ENCODE results near the gene ZMYND11. TPM values are rescaled to one million over a fixed set of nuclear protein-coding genes. Genes with fewer than 3 reads are reported as not detected.
"Not testable (repeated sequence)": the region's sequence is repeated elsewhere in the genome, so short reads cannot be mapped to it uniquely, and the experiment has no call there.

Gene ZMYND11
- total and polyA plus RNA-seq, 8 donors = 20.5 to 51.4 (median 38.6) TPM

DNA sequence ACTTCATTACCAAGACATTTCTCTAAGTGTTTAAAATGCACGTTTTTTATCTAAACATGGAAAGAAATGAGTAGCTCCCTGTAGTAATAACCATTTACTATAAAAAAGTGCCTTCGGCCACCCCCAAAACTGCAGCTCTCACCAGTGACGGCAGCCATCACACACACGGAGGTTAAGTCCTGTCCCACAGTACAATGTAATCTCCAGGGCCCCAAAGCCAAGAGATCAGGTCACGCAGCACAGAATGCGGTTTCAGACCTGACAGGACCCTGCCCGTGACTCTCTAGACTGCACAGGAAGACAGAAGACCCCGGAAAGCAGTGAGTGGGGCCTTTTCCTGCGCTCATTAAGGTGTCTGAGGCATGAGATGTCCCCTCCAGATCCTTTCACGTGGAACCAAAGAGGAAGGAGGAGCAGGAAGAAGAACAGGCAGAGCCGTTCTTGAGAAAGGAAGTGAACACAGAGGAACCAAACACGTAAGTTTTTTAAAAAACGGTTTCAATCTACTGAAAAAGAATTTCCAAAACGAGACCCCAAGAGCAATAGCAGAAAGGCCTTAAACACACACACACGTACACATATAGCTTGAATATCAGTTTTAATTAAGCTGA is 125.7 kb downstream of the ZMYND11 start:
- no peaks in the 10 kb centered on the region for H3K36me3 ChIP-seq
- H3K9me3 ChIP-seq = no peaks in the 10 kb centered on the region
- no peak for TF ChIP-seq CTCF (IDR thresholded peaks at IDR 0.05)
- no peak for DNase-seq
- no peak overlapping the region for H3K4me3 ChIP-seq
- no peaks in the 10 kb centered on the region for H3K4me1 ChIP-seq
- WGBS, 2 donors = 85 to 90% methylated on average over 15 of the region's 15 CpGs
- intact Hi-C loops (cut with DNase I) = no loop called here
- H3K27ac ChIP-seq = no peak overlapping the region
- no peak for ATAC-seq
- FAIRE-seq = no peak
- H3K27me3 ChIP-seq = no peaks in the 10 kb centered on the region

GRCh38 chr10:264160-265073 is 129.2 kb downstream of the ZMYND11 start:
- FAIRE-seq; intact Hi-C loops (cut with DNase I); DNase-seq; H3K4me1 ChIP-seq; H3K27me3 ChIP-seq; H3K4me3 ChIP-seq; H3K36me3 ChIP-seq; H3K9me3 ChIP-seq; H3K27ac ChIP-seq; ATAC-seq: not testable (repeated sequence)
- 83 to 85% methylated on average over 11 of the region's 11 CpGs for WGBS, 2 donors

- H3K36me3 ChIP-seq; H3K27me3 ChIP-seq; intact Hi-C loops (cut with DNase I); ATAC-seq; H3K9me3 ChIP-seq; H3K4me3 ChIP-seq; H3K27ac ChIP-seq; DNase-seq; FAIRE-seq; H3K4me1 ChIP-seq: not testable (repeated sequence)
- 91 to 94% methylated on average over 6 of the region's 6 CpGs for WGBS, 2 donors
These were observed 129.8 kb downstream of the ZMYND11 start for GRCh38 chr10:265074-265440.

DNA sequence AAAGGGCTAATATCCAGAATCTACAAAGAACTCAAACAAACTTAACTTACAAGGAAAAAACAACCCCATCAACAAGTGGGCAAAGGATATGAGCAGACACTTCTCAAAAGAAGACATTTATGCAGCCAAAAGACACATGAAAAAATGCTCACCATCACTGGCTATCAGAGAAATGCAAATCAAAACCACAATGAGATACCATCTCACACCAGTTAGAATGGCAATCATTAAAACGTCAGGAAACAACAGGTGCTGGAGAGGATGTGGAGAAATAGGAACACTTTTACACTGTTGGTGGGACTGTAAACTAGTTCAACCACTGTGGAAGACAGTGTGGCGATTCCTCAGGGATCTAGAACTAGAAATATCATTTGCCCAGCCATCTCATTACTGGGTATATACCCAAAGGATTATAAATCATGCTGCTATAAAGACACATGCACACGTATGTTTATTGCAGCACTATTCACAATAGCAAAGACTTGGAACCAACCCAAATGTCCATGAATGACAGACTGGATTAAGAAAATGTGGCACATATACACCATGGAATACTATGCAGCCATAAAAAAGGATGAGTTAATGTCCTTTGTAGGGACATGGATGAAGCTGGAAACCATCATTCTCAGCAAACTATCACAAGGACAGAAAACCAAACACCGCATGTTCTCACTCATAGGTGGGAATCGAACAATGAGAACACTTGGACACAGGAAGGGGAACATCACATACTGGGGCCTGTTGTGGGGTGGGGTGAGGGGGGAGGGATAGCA is 130.7 kb downstream of the ZMYND11 start:
- 89 to 94% methylated on average over 2 to 5 of the region's 5 CpGs for WGBS, 2 donors
- H3K36me3 ChIP-seq; H3K27ac ChIP-seq; H3K9me3 ChIP-seq; H3K27me3 ChIP-seq; intact Hi-C loops (cut with DNase I); DNase-seq; ATAC-seq; H3K4me1 ChIP-seq; FAIRE-seq; H3K4me3 ChIP-seq: not testable (repeated sequence)

DNA sequence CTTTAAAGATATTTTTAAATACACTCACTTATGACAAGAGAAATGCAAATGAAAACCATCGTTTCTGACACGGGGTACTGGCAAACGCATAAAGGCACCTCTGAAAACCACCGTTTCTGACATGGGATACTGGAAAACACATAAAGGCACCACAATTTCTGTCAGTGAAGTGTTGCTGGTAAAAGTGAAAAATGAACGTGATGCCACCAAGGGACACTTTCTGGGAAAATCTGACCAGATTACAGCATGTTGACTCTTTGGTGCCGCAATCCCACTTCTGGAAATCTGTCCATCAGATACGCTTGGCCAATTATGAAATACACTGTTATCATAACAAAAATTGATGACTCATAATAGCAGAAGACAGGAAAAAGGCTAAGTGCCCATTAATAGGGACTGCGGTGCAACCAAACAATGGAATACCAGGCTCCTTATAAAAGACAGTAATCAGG is 131.7 kb downstream of the ZMYND11 start:
- peaks cover 0 to 7% (median 0%) of the 10 kb centered on the region in 3 donors for H3K4me1 ChIP-seq
- WGBS, 2 donors = 45 to 46% methylated on average over 8 of the region's 8 CpGs
- ATAC-seq = peak; percentile 69 to 92 (median 88)
- H3K9me3 ChIP-seq = no peaks in the 10 kb centered on the region
- H3K36me3 ChIP-seq = no peaks in the 10 kb centered on the region
- FAIRE-seq = no peak
- peak in 1 of 6 donors; percentile 15 for DNase-seq
- no peak overlapping the region for H3K27ac ChIP-seq
- no peak for TF ChIP-seq CTCF (IDR thresholded peaks at IDR 0.05)
- no peaks in the 10 kb centered on the region for H3K27me3 ChIP-seq
- intact Hi-C loops (cut with DNase I) = no loop called here
- H3K4me3 ChIP-seq = no peak overlapping the region

DNA sequence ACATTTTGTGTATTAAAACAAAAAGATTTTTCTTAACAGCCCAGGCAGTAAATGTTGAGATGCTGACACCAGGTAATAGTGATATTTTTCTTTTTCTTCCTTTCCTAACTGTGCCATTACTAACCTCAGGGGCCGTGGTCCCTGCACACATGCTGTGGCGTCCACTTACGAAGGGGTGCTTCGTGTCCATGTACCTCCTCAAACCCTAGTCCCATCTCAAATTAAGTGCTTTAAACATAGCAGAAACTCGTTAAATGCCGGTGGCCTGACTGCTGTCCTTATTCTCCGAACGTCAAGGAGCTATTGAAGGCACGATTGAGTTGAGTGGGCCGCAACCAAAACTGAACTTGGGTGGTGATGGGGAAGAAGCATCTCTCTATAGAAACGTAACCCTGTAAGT is 132.4 kb downstream of the ZMYND11 start:
- no peak for ATAC-seq
- 90 to 93% methylated on average over 11 of the region's 11 CpGs for WGBS, 2 donors
- H3K36me3 ChIP-seq = no peaks in the 10 kb centered on the region
- intact Hi-C loops (cut with DNase I) = no loop called here
- TF ChIP-seq CTCF (IDR thresholded peaks at IDR 0.05) = no peak
- peaks cover 0 to 7% (median 0%) of the 10 kb centered on the region in 3 donors for H3K4me1 ChIP-seq
- no peak overlapping the region for H3K4me3 ChIP-seq
- DNase-seq = no peak
- no peaks in the 10 kb centered on the region for H3K9me3 ChIP-seq
- no peak for FAIRE-seq
- H3K27ac ChIP-seq = no peak overlapping the region
- H3K27me3 ChIP-seq = no peaks in the 10 kb centered on the region

All from pancreas (tissue), 10 donors.